H1 (cell line): ENCODE measurements around the gene UPK2. TPM values are rescaled to one million over a fixed set of nuclear protein-coding genes. Genes with fewer than 3 reads are reported as not detected.
A peak's percentile ranks its signal among the peaks of the same experiment; 100 is the strongest.
"Not testable (repeated sequence)": the region's sequence is repeated elsewhere in the genome, so short reads cannot be mapped to it uniquely, and the experiment has no call there.

Source experiments
- CTCF ChIA-PET: fragments of 300-600 bp; sonication (Branson Sonifier 250); formaldehyde crosslinking; loops from one replicate; lab custom pipeline; 2021; ENCODE audit not compliant: partially characterized antibody; lab: Charles Lee
- POLR2A ChIA-PET: fragments of 300-600 bp; sonication (Branson Sonifier 250); formaldehyde crosslinking; loops from one replicate; lab custom pipeline; 2021; ENCODE audit warnings: inconsistent platforms; ENCODE audit not compliant: partially characterized antibody; lab: Charles Lee
- DNase-seq, 2 experiments: peaks; one replicate each; pipeline versions ENCODE4 v3.0.0 to v3.0.0-alpha.2; 2010 to 2022; ENCODE audit warnings: low spot score in 2 of 2, low read depth in 1 of 2, mixed read lengths in 1 of 2
- FAIRE-seq: peaks from 2 replicates; lab custom pipeline; 2011; peaks lifted over from hg19 to GRCh38; lab: Jason Lieb, UNC
- H2AFZ ChIP-seq: 2 replicates; pipeline ENCODE4 v1.8.1; 2012; ENCODE audit warnings: low read length, inconsistent platforms
- H2AK5ac ChIP-seq: 2 replicates; pipeline ENCODE4 v1.6.1; 2013; ENCODE audit warnings: low read depth, low read length
- H2BK120ac ChIP-seq: replicated peaks from 2 replicates; pipeline ENCODE3; 2013; ENCODE audit warnings: low read depth, low read length, inconsistent platforms
- H2BK12ac ChIP-seq: 2 replicates; pipeline ENCODE4 v1.6.1; 2013; ENCODE audit warnings: low read depth, low read length
- H2BK15ac ChIP-seq: 2 replicates; pipeline ENCODE4 v1.6.1; 2013; ENCODE audit warnings: low read length
- H2BK20ac ChIP-seq: 2 replicates; pipeline ENCODE4 v1.6.1; 2013; ENCODE audit warnings: low read length
- H2BK5ac ChIP-seq: 2 replicates; pipeline ENCODE4 v1.6.1; 2013; ENCODE audit warnings: low read depth, low read length
- H3K14ac ChIP-seq: 2 replicates; pipeline ENCODE4 v1.6.1; 2013; ENCODE audit warnings: inconsistent platforms; ENCODE audit not compliant: insufficient read length
- H3K18ac ChIP-seq: 2 replicates; pipeline ENCODE4 v1.6.1; 2013; ENCODE audit warnings: low read length; ENCODE audit errors: extremely low read depth
- H3K23ac ChIP-seq: 2 replicates; pipeline ENCODE4 v1.6.1; 2013; ENCODE audit warnings: inconsistent platforms; ENCODE audit not compliant: insufficient read length
- H3K23me2 ChIP-seq: 2 replicates; pipeline ENCODE4 v1.6.1; 2013; ENCODE audit warnings: low read depth, low read length
- H3K27ac ChIP-seq: 2 replicates; pipeline ENCODE4 v1.6.1; 2011; ENCODE audit warnings: low read depth, low read length, inconsistent platforms
- H3K27me3 ChIP-seq, 4 experiments: replicated peaks in 1 of 4; 1 replicate in 1 of 4; 2 replicates in 3 of 4; pipeline versions ENCODE4 v1.6.1 to v1.8.1; 2011 to 2013; ENCODE audit warnings: low read length in 3 of 4, mild to moderate bottlenecking in 3 of 4, inconsistent platforms in 2 of 4, mixed read lengths in 2 of 4, moderate library complexity in 1 of 4; ENCODE audit not compliant: control insufficient read depth in 3 of 4, insufficient read depth in 3 of 4; ENCODE audit errors: extremely low read depth in 1 of 4
- H3K36me3 ChIP-seq, 4 experiments: 2 replicates each; pipeline versions ENCODE4 v1.6.1 to v1.8.1; 2011 to 2013; ENCODE audit warnings: mild to moderate bottlenecking in 4 of 4, low read length in 3 of 4, moderate library complexity in 2 of 4, control low read depth in 1 of 4, inconsistent platforms in 1 of 4; ENCODE audit not compliant: insufficient read depth in 4 of 4, control insufficient read depth in 2 of 4
- H3K4ac ChIP-seq: replicated peaks from 2 replicates; pipeline ENCODE3; 2013; ENCODE audit warnings: low read length, low read depth, mixed read lengths, inconsistent platforms; ENCODE audit not compliant: insufficient read length
- H3K4me1 ChIP-seq, 4 experiments: replicated peaks in 1 of 4; 1 replicate in 1 of 4; 2 replicates in 3 of 4; pipeline versions ENCODE4 v1.6.1 to v1.8.1; 2011 to 2013; ENCODE audit warnings: low read length in 3 of 4, inconsistent platforms in 2 of 4, mixed read lengths in 1 of 4; ENCODE audit not compliant: insufficient read depth in 4 of 4, control insufficient read depth in 3 of 4
- H3K4me2 ChIP-seq, 2 experiments: 2 replicates each; pipeline versions ENCODE4 v1.6.1 to v1.8.1; 2011 to 2013; ENCODE audit warnings: low read depth in 2 of 2, low read length in 2 of 2, control low read depth in 1 of 2, inconsistent platforms in 1 of 2, mild to moderate bottlenecking in 1 of 2; ENCODE audit not compliant: insufficient read depth in 1 of 2
- H3K4me3 ChIP-seq, 4 experiments: fragments of 200-600, 300-600 bp in 1 of 4; sonication (generic), shearing (Covaris generic), sonication (Bioruptor Twin) in 1 of 4; 2 replicates each; pipeline versions ENCODE4 v1.5.1 to v1.8.1; 2011 to 2016; ENCODE audit warnings: low read length in 4 of 4, low read depth in 3 of 4, control low read depth in 2 of 4, inconsistent platforms in 2 of 4, mild to moderate bottlenecking in 2 of 4, mixed read lengths in 1 of 4, moderate library complexity in 1 of 4; ENCODE audit not compliant: insufficient read depth in 2 of 4; ENCODE audit errors: extremely low read depth in 1 of 4
- H3K56ac ChIP-seq: replicated peaks from 2 replicates; pipeline ENCODE3; 2013; ENCODE audit warnings: low read depth, mild to moderate bottlenecking, mixed read lengths, low read length, inconsistent platforms; ENCODE audit not compliant: insufficient read length
- H3K79me1 ChIP-seq: 2 replicates; pipeline ENCODE4 v1.6.1; 2013; ENCODE audit warnings: low read depth, low read length, control low read depth
- H3K79me2 ChIP-seq, 2 experiments: 2 replicates each; pipeline versions ENCODE4 v1.6.1 to v1.8.1; 2012 to 2013; ENCODE audit warnings: low read length in 2 of 2, mild to moderate bottlenecking in 2 of 2, inconsistent platforms in 1 of 2; ENCODE audit not compliant: insufficient read depth in 2 of 2, control insufficient read depth in 1 of 2
- H3K9ac ChIP-seq, 4 experiments: replicated peaks in 1 of 4; 1 replicate in 1 of 4; 2 replicates in 3 of 4; pipeline versions ENCODE4 v1.6.1 to v1.8.1; 2011 to 2013; ENCODE audit warnings: low read depth in 3 of 4, low read length in 3 of 4, control low read depth in 2 of 4, mild to moderate bottlenecking in 2 of 4, moderate library complexity in 2 of 4, inconsistent platforms in 1 of 4; ENCODE audit errors: extremely low read depth in 1 of 4
- H3K9me3 ChIP-seq, 2 experiments: 2 replicates each; pipeline versions ENCODE4 v1.6.1 to v1.8.1; 2012 to 2013; ENCODE audit warnings: mild to moderate bottlenecking in 2 of 2, moderate library complexity in 2 of 2, control low read depth in 1 of 2, inconsistent platforms in 1 of 2, low read depth in 1 of 2, low read length in 1 of 2, mixed read lengths in 1 of 2; ENCODE audit not compliant: insufficient read depth in 2 of 2
- H4K20me1 ChIP-seq, 2 experiments: replicated peaks in 1 of 2; 2 replicates each; pipeline versions ENCODE3 to v1.8.1; 2011 to 2013; ENCODE audit warnings: inconsistent platforms in 2 of 2, low read length in 2 of 2, mild to moderate bottlenecking in 1 of 2; ENCODE audit not compliant: insufficient read depth in 2 of 2, control insufficient read depth in 1 of 2
- H4K5ac ChIP-seq: 2 replicates; pipeline ENCODE4 v1.6.1; 2013; ENCODE audit warnings: low read length, low read depth, mixed read lengths, inconsistent platforms; ENCODE audit not compliant: insufficient read length
- H4K8ac ChIP-seq: 2 replicates; pipeline ENCODE4 v1.8.0; 2013; ENCODE audit warnings: mild to moderate bottlenecking, moderate library complexity, low read length, inconsistent platforms; ENCODE audit not compliant: insufficient read depth; ENCODE audit errors: extremely low read depth
- H4K91ac ChIP-seq: replicated peaks from 2 replicates; pipeline ENCODE3; 2013; ENCODE audit warnings: low read length, mixed read lengths, inconsistent platforms; ENCODE audit not compliant: insufficient read length
- ASH2L ChIP-seq: fragments of 200-600, 300-600 bp; sonication (generic); IDR thresholded peaks from one replicate; pipeline ENCODE4 v1.7.1; 2017; ENCODE audit warnings: low read length
- CTBP2 ChIP-seq: IDR thresholded peaks from 2 replicates; pipeline ENCODE4 v1.7.0; 2011; ENCODE audit warnings: borderline replicate concordance, mild to moderate bottlenecking, moderate library complexity, mixed read lengths, low read length; ENCODE audit not compliant: insufficient read depth, insufficient read length
- KDM1A ChIP-seq: fragments of 200-600, 300-600 bp; sonication (generic); IDR thresholded peaks from 2 replicates; pipeline ENCODE4 v1.7.1; 2016; ENCODE audit warnings: mild to moderate bottlenecking, low read length, borderline replicate concordance
- POLR2A ChIP-seq, 2 experiments: IDR thresholded peaks; 1 replicate in 1 of 2; 2 replicates in 1 of 2; pipeline ENCODE4 v1.6.1; 2011; ENCODE audit warnings: low read depth in 2 of 2, low read length in 2 of 2, mild to moderate bottlenecking in 2 of 2; ENCODE audit errors: control extremely low read depth in 1 of 2
- WGBS, 2 experiments: shearing (Covaris generic) in 1 of 2; methylation state at CpG; one replicate each; pipeline versions ENCODE4 v1.1.6 to v1.1.7; 2013 to 2015; ENCODE audit warnings: low lambda C conversion rate in 2 of 2, mixed read lengths in 2 of 2, inconsistent platforms in 1 of 2, low coverage in 1 of 2, missing lambda C conversion rate in 1 of 2; ENCODE audit not compliant: insufficient replicate concordance in 2 of 2, insufficient coverage in 1 of 2, insufficient read length in 1 of 2; ENCODE audit errors: extremely low coverage in 1 of 2, missing lambda C conversion rate in 1 of 2; 5-methylcytosine and 5-hydroxymethylcytosine counted together
- polyA plus RNA-seq, 7 experiments: library from polyadenylated mRNA; depleted of rRNA in 3 of 7; stranded (reverse) in 5 of 7; unstranded in 2 of 7; fragments of >200 nt in 5 of 7; fragments of 200-250 nt in 2 of 7; gene quantifications; 1 replicate in 5 of 7; 2 replicates in 1 of 7; 4 replicates in 1 of 7; pipeline versions ENCODE4 v1.2.1 to v1.2.3, GENCODE V29; 2011 to 2013; ENCODE audit warnings: missing spikeins in 2 of 7, mixed read lengths in 2 of 7
- total RNA-seq: library from RNA; stranded (reverse); fragmentation: NEBNext Ultra II Directional; extraction: Animal tissue kit (Norgen Biotek cat#: 25700); gene quantifications from 2 replicates; pipeline ENCODE4 v1.2.1, GENCODE V29; 2021

UPK2 gene
- total and polyA plus RNA-seq, 2 of the 8 experiments (the other 6 are each of a cell fraction or from before 2014, with no cell fraction given), result 0.76 TPM; not detected in 1

GRCh38 chr11:118953265-118953664 is 2.8 kb upstream of the UPK2 start (continued):
- TF ChIP-seq ASH2L (no peak), POLR2A (IDR thresholded peaks at IDR 0.05; ENCODE audit: control extremely low read depth in 1 of 2, low read depth in 2 of 2, low read length in 2 of 2) (no peak), KDM1A (peak; percentile 45; the same call in 1 of the 2 replicates), CTBP2 (no peak)

GRCh38 chr11:118953976-118954375 is 2.1 kb upstream of the UPK2 start:
- H3K27ac ChIP-seq, H3K79me1 ChIP-seq, H2BK20ac ChIP-seq, H3K79me2 ChIP-seq, H3K18ac ChIP-seq, H3K14ac ChIP-seq, H3K4me1 ChIP-seq, H2BK5ac ChIP-seq, H4K91ac ChIP-seq, H4K5ac ChIP-seq, DNase-seq, H3K4ac ChIP-seq, H3K9me3 ChIP-seq, H4K20me1 ChIP-seq, H4K8ac ChIP-seq, H2BK12ac ChIP-seq, H2BK15ac ChIP-seq, H3K9ac ChIP-seq, FAIRE-seq, H3K23ac ChIP-seq, H2AK5ac ChIP-seq, H3K27me3 ChIP-seq, H3K4me2 ChIP-seq, H3K23me2 ChIP-seq, H3K4me3 ChIP-seq, H3K36me3 ChIP-seq, H3K56ac ChIP-seq, H2AFZ ChIP-seq, H2BK120ac ChIP-seq: not testable (repeated sequence)
- WGBS, 2 experiments, result 78% methylated on average over 6 of the region's 6 CpGs; no CpG with 5 or more reads in 1 of the 2 experiments
- ChIA-PET POLR2A (interaction anchor here (1.8 to 2.4 kb wide), 2 partner anchors 14 to 45 kb away, joined by 6 to 7 read pairs; no protein-coding TSS in a partner anchor), CTCF (interaction anchor here (0.7 to 12.7 kb wide), 7 partner anchors 10 to 161 kb away, joined by 3 to 100 read pairs (median 3); no protein-coding TSS in a partner anchor)
